Epithelial cell of esophagus (primary cell): ENCODE results near the gene IQSEC3.

Experiments used
- DNase-seq: peaks from one replicate; pipeline ENCODE4 v3.0.0; 2010; ENCODE audit warnings: low read depth
- H3K4me3 ChIP-seq: 2 replicates; pipeline ENCODE4 v1.5.1; 2011; ENCODE audit warnings: mild to moderate bottlenecking, low read length, control low read depth
- CTCF ChIP-seq: IDR thresholded peaks from 2 replicates; pipeline ENCODE4 v1.5.1; 2011; ENCODE audit warnings: low read depth, mild to moderate bottlenecking, low read length, control low read depth, inconsistent platforms; ENCODE audit not compliant: insufficient read depth; ENCODE audit errors: missing control alignments

Gene IQSEC3

GRCh38 chr12:115960-116915 is 49.7 kb downstream of the IQSEC3 start:
- DNase-seq, result no peak
- TF ChIP-seq CTCF, result no peak
- H3K4me3 ChIP-seq, result no peak overlapping the region

GRCh38 chr12:117311-117710 is 50.7 kb downstream of the IQSEC3 start:
- TF ChIP-seq CTCF, result no peak
- H3K4me3 ChIP-seq, result no peak overlapping the region
- no peak for DNase-seq

- no peak for DNase-seq
- H3K4me3 ChIP-seq, result no peak overlapping the region
- TF ChIP-seq CTCF, result no peak
Observed at GRCh38 chr12:117816-118345, 51.3 kb downstream of the IQSEC3 start.

GRCh38 chr12:118591-118990 is 52.0 kb downstream of the IQSEC3 start:
- no peak for TF ChIP-seq CTCF
- DNase-seq, result no peak
- no peak overlapping the region for H3K4me3 ChIP-seq

- TF ChIP-seq CTCF, result no peak
- no peak for DNase-seq
- H3K4me3 ChIP-seq, result no peak overlapping the region
Observed at GRCh38 chr12:120951-121350, 54.4 kb downstream of the IQSEC3 start.

- no peak overlapping the region for H3K4me3 ChIP-seq
- DNase-seq, result no peak
- no peak for TF ChIP-seq CTCF
Observed at GRCh38 chr12:121647-122046, 55.1 kb downstream of the IQSEC3 start.
